HL-60/S4 treated with phorbol 12-myristate 13-acetate at 8.2 ng/mL for 4 days and 3 days (cell line): ENCODE data around the gene ZFAND3.
"Not testable (repeated sequence)": the region's sequence is repeated elsewhere in the genome, so short reads cannot be mapped to it uniquely, and the experiment has no call there.

Source experiments
- in situ Hi-C: fragments of 300-500 bp; cut with MboI; formaldehyde crosslinking; loops from 2 replicates; pipeline ENCODE4 v1.15.0; 2022; ENCODE audit warnings: low sequenced_read_pairs

ZFAND3 gene

DNA sequence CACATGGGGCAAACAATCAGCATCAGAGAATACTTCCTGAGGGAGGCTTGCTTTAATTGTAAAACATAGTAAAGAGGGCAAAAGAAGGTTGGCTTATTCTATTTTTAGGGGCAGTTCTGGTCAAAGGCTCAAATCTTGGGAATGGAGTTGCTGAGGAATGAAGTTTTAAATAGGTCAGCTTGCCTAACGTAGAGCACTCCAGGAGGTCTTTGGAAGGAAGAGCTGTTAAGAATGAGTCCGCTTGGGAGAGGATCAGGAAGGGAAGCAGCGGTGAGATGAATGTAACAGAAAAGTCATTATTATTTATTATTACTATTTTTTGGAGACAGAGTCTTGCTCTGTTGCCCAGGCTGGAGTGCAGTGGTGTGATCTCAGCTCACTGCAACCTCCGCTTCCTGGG is 108.7 kb downstream of the ZFAND3 start:
- in situ Hi-C loops: no loop called here

GRCh38 chr6:37930288-37930971 is 110.9 kb downstream of the ZFAND3 start:
- in situ Hi-C loops: no loop called here

DNA sequence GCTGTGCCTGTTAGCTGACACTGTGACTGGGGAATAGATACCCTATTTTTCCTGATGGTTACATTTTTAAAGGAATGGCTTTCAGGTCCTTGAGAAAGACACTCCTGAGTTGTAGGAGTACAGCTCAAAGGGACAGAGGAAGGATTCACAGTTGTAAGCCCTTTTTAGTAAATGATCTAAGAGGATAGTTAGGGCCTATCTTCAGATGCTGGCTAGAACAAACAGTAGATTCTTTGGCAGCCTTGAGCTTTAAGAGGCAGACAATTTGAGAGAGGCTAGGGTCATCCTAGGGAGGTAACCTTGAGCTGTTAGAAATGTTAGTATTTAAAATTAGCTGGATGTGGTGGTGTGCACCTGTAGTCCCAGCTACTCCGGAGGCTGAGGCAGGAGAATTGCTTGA is 111.5 kb downstream of the ZFAND3 start:
- in situ Hi-C loops: no loop called here

GRCh38 chr6:37934276-37934675 is 114.7 kb downstream of the ZFAND3 start:
- in situ Hi-C loops: no loop called here

- in situ Hi-C loops: no loop called here
Observed at GRCh38 chr6:37936150-37936549, 116.6 kb downstream of the ZFAND3 start.

DNA sequence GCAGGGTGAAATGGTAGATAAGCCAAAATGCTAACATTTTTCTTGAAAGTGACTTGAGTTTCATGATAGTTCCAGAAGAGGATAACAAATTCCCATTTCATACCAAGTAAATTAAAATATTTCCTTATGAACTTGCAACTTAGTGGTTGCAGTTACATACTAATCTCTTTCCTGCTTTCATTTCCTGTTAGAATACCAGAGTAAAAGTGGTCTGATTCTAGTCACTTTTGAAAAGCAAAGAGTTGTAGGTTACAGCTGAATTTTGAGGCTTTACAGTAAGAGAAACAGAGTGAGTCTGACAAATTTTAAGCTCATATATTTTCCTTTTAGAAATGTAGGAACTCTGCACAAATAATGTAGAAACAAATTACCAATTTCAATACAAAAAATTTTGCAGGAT is 117.4 kb downstream of the ZFAND3 start:
- in situ Hi-C loops: no loop called here

DNA sequence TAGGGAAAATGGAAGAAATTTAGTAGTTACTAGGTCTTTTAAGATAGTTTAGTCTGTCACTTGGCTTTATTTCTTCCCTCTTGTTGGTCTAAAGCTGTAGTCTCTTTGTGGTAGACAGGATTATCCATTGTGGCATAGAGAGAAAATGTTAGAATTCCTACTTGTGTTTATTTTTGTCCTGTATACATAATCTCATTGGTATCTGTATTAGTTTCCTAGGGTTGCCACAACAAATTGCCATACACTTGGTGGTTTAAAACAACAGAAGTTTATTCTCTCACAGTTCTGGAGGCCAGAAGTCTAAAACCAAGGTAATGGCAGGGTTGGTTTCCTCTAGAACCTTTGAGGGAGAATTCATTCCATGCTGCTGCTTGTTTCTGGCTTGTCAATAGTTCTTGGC is 119.4 kb downstream of the ZFAND3 start:
- in situ Hi-C loops: no loop called here

DNA sequence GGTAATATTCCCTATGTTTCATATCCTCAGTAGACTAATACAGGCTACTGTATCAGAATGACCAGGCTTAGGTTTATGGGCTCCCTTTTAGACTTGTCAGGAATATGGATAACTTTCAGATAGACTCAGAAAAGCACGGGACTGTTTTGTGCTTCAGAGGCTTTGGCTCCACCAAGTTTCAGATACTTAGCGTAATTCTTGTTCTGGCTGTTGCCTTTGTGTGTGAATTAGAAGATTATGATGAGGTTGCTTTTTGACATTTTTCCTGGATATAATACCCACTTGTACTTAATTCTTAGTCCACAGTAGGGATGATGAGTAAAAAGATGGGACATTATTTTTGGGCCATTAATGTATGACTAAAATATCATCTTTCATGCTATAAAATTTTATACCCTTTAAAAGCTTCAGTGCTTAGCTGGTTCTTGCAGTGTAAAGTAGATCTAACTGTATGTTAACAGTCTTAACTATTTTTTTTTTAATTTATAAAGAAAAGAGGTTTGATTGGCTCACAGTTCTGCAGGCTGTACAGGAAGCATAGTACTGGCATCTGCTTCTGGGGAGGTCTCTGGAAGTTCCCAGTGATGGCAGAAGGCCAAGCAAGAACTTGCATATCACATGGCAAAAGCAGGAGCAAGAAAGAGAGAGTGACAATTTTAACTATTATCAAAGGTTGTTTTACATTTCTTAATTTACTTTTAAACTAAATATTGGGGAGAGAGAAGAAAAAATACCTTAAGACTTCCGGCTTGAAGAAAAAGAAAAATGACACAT is 120.7 kb downstream of the ZFAND3 start:
- in situ Hi-C loops: no loop called here

GRCh38 chr6:37941871-37942270 is 122.3 kb downstream of the ZFAND3 start:
- in situ Hi-C loops: no loop called here

DNA sequence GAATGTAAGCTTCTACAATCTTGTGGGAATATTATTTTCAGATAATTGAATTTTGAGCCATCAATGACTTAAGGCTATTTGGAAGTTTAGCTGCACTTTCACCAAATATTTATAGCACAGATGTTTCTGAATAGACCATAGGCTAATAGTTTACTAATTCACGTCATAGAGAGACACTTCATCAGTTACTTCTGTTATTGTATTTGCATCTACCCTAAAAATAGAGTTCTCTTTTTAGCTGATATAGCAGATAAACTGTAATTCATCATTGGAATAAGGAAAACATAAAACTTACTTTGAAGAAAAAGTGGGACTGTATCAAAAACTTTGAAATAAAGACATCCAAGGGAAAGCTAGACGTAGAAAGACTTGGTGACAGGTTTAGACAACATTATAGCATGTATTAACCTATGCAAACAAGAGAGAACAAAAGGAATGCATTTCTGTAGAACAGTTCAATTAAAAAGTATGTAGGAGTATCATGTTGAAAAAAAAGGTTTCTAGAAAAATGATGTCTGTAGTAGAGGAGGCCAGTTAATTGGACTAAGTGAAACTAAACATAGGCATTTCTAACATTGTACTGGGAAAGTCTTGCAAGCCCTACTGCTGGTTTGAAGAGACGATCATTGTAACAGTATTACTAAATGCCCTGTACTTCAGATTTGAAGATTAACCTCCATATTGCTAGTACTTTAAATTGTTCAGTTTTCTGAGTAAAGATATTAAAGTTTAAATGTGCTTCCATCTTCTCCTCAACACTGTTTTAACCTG is 123.3 kb downstream of the ZFAND3 start:
- in situ Hi-C loops: no loop called here

DNA sequence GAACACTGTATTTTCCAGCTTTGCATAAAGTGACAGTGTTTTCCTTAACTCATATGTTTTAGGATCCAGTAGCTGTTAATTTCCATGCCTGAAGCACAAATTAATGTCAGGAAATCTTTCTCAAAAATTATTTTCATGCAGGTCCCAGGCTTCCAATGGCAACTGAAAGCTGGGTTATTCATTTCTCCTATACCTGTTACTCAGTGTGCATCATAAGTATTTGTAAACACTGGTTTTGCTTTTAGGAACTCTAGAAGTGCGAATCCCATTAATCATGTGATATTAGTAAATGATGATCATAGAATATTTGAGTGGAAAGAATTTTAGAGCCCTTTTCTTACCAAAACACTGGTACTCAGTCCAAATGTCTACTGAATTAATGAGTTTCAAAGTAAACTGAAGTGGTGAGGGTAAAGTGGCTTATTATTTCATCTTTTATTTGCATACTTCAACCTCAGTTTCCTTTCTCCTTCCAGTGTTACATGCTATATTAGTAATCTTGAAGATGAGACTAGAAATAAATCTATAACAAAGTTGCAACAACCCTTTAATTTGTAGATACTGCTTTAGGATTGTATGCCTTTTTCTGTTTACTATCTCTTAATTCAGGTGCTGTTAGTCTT is 124.0 kb downstream of the ZFAND3 start:
- in situ Hi-C loops: no loop called here

DNA sequence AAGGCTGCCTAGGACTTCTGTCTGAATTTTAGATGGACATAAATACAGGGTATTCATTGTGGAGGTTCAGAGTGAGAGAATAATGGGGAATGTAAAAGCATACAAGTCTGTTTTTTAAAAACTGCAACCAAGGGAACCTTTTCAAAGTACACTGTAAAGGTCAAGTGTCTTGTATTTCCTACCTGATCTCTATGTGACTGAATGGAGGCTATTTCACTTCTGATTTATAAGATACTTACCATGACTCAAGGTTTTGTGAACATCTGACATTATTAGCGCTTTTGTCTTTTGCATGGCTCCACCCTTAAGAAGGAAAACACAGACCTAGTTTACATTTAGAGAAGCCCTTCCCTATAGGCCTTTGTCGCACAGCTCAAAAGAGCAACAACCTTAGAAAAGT is 126.5 kb downstream of the ZFAND3 start:
- in situ Hi-C loops: no loop called here

DNA sequence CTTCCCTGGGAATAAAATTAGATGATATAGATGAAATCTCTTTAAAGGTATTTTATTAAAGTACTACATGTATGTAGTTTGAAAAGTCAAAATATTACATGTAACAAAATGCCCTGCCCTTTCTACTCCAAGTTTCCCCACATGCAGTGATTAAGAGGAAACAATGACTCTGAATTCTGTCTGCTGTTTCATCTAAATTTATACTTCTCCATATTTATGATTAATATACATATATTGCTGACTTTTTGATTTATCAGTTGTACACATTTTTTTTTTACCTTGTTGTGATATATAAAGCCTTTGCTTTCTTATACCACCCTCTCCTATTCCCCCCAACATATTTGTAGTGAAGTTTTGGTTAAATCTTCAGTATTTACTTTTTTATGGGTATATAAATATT is 127.9 kb downstream of the ZFAND3 start:
- in situ Hi-C loops: no loop called here

GRCh38 chr6:37948584-37948983 is 129.1 kb downstream of the ZFAND3 start:
- in situ Hi-C loops: not testable (repeated sequence)

DNA sequence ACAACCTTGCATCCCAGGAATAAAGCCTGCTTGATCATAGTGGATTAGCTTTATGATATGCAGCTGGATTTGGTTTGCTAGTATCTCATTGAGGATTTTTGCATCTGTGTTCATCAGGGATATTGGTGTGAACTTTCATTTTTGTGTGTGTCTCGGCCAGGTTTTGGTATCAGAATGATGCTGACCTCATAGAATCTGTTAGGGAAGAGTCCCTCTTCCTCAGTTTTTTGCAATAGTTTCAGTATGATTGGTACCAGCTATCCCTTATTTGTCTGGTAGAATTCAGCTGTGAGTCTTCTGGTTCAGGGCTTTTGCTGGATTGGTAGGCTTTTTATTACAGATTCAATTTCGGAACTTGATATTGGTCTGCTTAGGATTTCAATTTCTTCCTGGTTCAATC is 132.5 kb downstream of the ZFAND3 start:
- in situ Hi-C loops: no loop called here

GRCh38 chr6:37954791-37955190 is 135.3 kb downstream of the ZFAND3 start:
- in situ Hi-C loops: no loop called here

DNA sequence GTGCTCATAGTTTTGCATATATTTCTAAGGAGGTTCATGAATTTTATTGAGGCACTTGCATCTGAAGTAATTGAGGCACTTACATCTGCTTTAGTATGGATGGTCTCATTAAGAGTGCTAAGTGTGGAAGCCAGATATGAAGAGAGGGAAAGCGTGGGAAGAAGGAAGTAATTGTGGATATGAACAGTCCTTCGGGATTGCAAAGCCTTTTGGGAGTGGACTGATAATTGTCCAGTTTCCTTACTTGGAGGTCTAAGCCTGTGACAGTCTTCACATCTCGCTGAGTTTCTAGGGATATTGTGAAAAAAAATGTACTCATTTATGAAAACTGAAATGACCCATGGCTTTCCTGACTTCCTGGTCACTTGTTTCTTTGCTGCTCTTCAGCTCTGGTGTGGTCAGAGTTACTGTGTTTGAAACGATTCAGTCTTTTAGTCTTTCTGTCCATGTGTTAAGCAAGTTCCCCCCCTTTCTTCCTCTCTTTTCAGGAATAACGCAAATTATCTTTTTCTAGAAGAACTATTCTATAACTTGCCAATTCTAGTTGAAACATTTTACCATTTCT is 137.3 kb downstream of the ZFAND3 start:
- in situ Hi-C loops: no loop called here

- in situ Hi-C loops: no loop called here
Observed at GRCh38 chr6:37959061-37959460, 139.5 kb downstream of the ZFAND3 start.

DNA sequence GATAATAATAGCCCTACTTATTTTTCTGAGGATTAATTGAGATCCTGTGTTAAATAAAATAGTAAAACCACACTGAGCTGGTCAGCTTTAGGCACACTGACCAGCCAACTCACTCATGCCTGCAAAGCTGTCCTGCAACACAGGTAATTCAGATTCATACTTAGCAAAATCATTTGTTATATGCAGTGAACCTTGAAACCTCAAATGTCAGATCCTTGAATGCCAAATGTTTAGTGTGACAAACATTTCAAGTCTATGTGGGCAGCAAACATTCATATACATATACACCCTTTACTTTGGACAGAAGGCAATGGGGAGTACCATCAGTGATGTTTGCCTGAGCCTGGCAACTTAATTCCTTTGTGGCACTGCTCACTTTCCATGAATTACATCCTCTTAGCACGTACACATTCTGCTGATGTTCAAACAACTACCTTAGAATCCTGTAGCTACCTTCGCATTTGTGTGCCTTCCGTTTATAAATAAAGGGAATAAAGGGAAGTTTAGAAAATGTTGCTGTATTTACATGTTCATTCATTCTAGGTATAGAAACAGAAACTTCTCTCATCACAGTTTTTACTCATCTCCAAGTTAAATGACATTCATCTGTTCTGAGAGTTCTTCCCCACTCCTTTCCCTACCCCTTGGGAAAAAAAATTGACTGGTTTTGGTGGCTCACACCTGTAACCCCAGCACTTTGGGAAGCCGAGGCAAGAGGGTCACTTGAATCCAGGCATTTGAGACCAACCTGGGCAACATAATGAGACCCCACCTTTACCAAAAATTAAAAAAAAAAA is 140.8 kb downstream of the ZFAND3 start:
- in situ Hi-C loops: no loop called here

GRCh38 chr6:37962481-37963080 is 143.1 kb downstream of the ZFAND3 start:
- in situ Hi-C loops: not testable (repeated sequence)
